AG10803 (cell line): ENCODE data around the gene GATA3.

Experiments
- DNase-seq: peaks from one replicate; pipeline ENCODE4 v3.0.0; 2010; ENCODE audit warnings: low read depth
- H3K4me3 ChIP-seq: 2 replicates; pipeline ENCODE4 v1.5.1; 2011; ENCODE audit warnings: mild to moderate bottlenecking, low read length, control low read depth
- CTCF ChIP-seq: conservative IDR thresholded peaks from 2 replicates; pipeline ENCODE4 v1.5.1; 2011; ENCODE audit warnings: mild to moderate bottlenecking, low read length, control low read depth, inconsistent platforms

The GATA3 gene

GRCh38 chr10:8088504-8088903, 34.0 kb downstream of the GATA3 start:
- no peak for TF ChIP-seq CTCF
- DNase-seq, result no peak
- H3K4me3 ChIP-seq, result no peak overlapping the region

- H3K4me3 ChIP-seq, result no peak overlapping the region
- no peak for DNase-seq
- no peak for TF ChIP-seq CTCF
These were observed 37.9 kb downstream of the GATA3 start for GRCh38 chr10:8092428-8092827.

GRCh38 chr10:8095959-8096358, 41.5 kb downstream of the GATA3 start:
- no peak overlapping the region for H3K4me3 ChIP-seq
- DNase-seq, result no peak
- no peak for TF ChIP-seq CTCF

GRCh38 chr10:8096931-8097330, 42.4 kb downstream of the GATA3 start:
- H3K4me3 ChIP-seq, result no peak overlapping the region
- no peak for DNase-seq
- TF ChIP-seq CTCF, result no peak

GRCh38 chr10:8100366-8100765, 45.9 kb downstream of the GATA3 start:
- no peak for DNase-seq
- no peak overlapping the region for H3K4me3 ChIP-seq
- no peak for TF ChIP-seq CTCF

- DNase-seq, result no peak
- TF ChIP-seq CTCF, result no peak
- H3K4me3 ChIP-seq, result no peak overlapping the region
These were observed 48.4 kb downstream of the GATA3 start for GRCh38 chr10:8102708-8103401.

GRCh38 chr10:8103543-8103942, 49.1 kb downstream of the GATA3 start:
- no peak for TF ChIP-seq CTCF
- DNase-seq, result no peak
- H3K4me3 ChIP-seq, result no peak overlapping the region
